ENCODE results near the gene LTBP3.

LTBP3 gene

DNA sequence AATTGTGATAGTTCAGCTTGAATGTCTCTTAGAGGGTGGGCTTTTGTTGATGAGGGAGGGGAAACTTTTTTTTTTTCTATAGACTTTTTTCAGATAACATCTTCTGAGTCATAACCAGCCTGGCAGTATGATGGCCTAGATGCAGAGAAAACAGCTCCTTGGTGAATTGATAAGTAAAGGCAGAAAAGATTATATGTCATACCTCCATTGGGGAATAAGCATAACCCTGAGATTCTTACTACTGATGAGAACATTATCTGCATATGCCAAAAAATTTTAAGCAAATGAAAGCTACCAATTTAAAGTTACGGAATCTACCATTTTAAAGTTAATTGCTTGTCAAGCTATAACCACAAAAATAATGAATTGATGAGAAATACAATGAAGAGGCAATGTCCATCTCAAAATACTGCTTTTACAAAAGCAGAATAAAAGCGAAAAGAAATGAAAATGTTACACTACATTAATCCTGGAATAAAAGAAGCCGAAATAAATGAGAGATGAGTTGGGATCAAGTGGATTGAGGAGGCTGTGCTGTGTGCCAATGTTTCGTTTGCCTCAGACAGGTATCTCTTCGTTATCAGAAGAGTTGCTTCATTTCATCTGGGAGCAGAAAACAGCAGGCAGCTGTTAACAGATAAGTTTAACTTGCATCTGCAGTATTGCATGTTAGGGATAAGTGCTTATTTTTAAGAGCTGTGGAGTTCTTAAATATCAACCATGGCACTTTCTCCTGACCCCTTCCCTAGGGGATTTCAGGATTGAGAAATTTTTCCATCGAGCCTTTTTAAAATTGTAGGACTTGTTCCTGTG lies 55.4 kb downstream of the LTBP3 start:
- DNase-seq: no peak
- ATAC-seq (replicated peaks): no peak
- no peaks in the 10 kb centered on the region for H3K9me3 Mint-ChIP-seq
- H3K27me3 Mint-ChIP-seq: no peaks in the 10 kb centered on the region
- H3K4me3 Mint-ChIP-seq: no peak overlapping the region
- peaks cover 27 to 36% of the 10 kb centered on the region in 2 donors for H3K36me3 Mint-ChIP-seq
- no peak overlapping the region for H3K27ac Mint-ChIP-seq
- peaks cover 37 to 51% of the 10 kb centered on the region in 2 donors for H3K4me1 Mint-ChIP-seq

DNA sequence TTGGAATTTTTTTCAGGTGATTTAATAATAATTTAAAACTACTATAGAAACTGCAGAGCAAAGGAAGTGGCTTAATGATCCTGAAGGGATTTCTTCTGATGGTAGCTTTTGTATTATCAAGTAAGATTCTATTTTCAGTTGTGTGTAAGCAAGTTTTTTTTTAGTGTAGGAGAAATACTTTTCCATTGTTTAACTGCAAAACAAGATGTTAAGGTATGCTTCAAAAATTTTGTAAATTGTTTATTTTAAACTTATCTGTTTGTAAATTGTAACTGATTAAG lies 55.9 kb downstream of the LTBP3 start:
- Mint-ChIP-seq H3K9me3 (no peaks in the 10 kb centered on the region), H3K27me3 (no peaks in the 10 kb centered on the region), H3K4me1 (peaks cover 34 to 48% of the 10 kb centered on the region in 2 donors), H3K4me3 (no peak overlapping the region), H3K36me3 (peaks cover 27 to 36% of the 10 kb centered on the region in 2 donors), H3K27ac (no peak overlapping the region)
- DNase-seq (no peak), ATAC-seq (replicated peaks) (no peak)

DNA sequence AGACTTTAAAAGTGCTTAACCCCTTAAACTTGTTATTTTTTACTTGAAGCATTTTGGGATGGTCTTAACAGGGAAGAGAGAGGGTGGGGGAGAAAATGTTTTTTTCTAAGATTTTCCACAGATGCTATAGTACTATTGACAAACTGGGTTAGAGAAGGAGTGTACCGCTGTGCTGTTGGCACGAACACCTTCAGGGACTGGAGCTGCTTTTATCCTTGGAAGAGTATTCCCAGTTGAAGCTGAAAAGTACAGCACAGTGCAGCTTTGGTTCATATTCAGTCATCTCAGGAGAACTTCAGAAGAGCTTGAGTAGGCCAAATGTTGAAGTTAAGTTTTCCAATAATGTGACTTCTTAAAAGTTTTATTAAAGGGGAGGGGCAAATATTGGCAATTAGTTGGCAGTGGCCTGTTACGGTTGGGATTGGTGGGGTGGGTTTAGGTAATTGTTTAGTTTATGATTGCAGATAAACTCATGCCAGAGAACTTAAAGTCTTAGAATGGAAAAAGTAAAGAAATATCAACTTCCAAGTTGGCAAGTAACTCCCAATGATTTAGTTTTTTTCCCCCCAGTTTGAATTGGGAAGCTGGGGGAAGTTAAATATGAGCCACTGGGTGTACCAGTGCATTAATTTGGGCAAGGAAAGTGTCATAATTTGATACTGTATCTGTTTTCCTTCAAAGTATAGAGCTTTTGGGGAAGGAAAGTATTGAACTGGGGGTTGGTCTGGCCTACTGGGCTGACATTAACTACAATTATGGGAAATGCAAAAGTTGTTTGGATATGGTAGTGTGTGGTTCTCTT lies 56.5 kb downstream of the LTBP3 start:
- H3K27ac Mint-ChIP-seq: no peak overlapping the region
- H3K9me3 Mint-ChIP-seq: no peaks in the 10 kb centered on the region
- H3K27me3 Mint-ChIP-seq: no peaks in the 10 kb centered on the region
- DNase-seq (no peak), ATAC-seq (replicated peaks) (no peak)
- no peak overlapping the region for H3K4me3 Mint-ChIP-seq
- H3K4me1 Mint-ChIP-seq: peaks cover 38 to 48% of the 10 kb centered on the region in 2 donors
- peaks cover 26 to 33% of the 10 kb centered on the region in 2 donors for H3K36me3 Mint-ChIP-seq

DNA sequence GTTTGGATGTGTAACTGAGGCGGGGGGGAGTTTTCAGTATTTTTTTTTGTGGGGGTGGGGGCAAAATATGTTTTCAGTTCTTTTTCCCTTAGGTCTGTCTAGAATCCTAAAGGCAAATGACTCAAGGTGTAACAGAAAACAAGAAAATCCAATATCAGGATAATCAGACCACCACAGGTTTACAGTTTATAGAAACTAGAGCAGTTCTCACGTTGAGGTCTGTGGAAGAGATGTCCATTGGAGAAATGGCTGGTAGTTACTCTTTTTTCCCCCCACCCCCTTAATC lies 57.0 kb downstream of the LTBP3 start:
- Mint-ChIP-seq H3K9me3 (no peaks in the 10 kb centered on the region), H3K4me3 (no peak overlapping the region), H3K4me1 (peaks cover 32 to 48% of the 10 kb centered on the region in 2 donors), H3K36me3 (peaks cover 20 to 27% of the 10 kb centered on the region in 2 donors), H3K27me3 (no peaks in the 10 kb centered on the region), H3K27ac (no peak overlapping the region)
- DNase-seq (no peak), ATAC-seq (replicated peaks) (no peak)

DNA sequence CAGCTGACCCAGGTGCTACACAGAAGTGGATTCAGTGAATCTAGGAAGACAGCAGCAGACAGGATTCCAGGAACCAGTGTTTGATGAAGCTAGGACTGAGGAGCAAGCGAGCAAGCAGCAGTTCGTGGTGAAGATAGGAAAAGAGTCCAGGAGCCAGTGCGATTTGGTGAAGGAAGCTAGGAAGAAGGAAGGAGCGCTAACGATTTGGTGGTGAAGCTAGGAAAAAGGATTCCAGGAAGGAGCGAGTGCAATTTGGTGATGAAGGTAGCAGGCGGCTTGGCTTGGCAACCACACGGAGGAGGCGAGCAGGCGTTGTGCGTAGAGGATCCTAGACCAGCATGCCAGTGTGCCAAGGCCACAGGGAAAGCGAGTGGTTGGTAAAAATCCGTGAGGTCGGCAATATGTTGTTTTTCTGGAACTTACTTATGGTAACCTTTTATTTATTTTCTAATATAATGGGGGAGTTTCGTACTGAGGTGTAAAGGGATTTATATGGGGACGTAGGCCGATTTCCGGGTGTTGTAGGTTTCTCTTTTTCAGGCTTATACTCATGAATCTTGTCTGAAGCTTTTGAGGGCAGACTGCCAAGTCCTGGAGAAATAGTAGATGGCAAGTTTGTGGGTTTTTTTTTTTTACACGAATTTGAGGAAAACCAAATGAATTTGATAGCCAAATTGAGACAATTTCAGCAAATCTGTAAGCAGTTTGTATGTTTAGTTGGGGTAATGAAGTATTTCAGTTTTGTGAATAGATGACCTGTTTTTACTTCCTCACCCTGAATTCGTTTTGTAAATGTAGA lies 57.6 kb downstream of the LTBP3 start:
- Mint-ChIP-seq H3K4me1 (peaks cover 29 to 47% of the 10 kb centered on the region in 2 donors), H3K4me3 (no peak overlapping the region), H3K36me3 (peaks cover 18 to 22% of the 10 kb centered on the region in 2 donors), H3K27me3 (no peaks in the 10 kb centered on the region), H3K9me3 (no peaks in the 10 kb centered on the region), H3K27ac (no peak overlapping the region)
- no peak for DNase-seq
- ATAC-seq (replicated peaks): no peak

DNA sequence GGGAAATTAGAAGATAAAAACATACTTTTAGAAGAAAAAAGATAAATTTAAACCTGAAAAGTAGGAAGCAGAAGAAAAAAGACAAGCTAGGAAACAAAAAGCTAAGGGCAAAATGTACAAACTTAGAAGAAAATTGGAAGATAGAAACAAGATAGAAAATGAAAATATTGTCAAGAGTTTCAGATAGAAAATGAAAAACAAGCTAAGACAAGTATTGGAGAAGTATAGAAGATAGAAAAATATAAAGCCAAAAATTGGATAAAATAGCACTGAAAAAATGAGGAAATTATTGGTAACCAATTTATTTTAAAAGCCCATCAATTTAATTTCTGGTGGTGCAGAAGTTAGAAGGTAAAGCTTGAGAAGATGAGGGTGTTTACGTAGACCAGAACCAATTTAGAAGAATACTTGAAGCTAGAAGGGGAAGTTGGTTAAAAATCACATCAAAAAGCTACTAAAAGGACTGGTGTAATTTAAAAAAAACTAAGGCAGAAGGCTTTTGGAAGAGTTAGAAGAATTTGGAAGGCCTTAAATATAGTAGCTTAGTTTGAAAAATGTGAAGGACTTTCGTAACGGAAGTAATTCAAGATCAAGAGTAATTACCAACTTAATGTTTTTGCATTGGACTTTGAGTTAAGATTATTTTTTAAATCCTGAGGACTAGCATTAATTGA lies 58.3 kb downstream of the LTBP3 start:
- peaks cover 25 to 40% of the 10 kb centered on the region in 2 donors for H3K4me1 Mint-ChIP-seq
- no peak for DNase-seq

DNA sequence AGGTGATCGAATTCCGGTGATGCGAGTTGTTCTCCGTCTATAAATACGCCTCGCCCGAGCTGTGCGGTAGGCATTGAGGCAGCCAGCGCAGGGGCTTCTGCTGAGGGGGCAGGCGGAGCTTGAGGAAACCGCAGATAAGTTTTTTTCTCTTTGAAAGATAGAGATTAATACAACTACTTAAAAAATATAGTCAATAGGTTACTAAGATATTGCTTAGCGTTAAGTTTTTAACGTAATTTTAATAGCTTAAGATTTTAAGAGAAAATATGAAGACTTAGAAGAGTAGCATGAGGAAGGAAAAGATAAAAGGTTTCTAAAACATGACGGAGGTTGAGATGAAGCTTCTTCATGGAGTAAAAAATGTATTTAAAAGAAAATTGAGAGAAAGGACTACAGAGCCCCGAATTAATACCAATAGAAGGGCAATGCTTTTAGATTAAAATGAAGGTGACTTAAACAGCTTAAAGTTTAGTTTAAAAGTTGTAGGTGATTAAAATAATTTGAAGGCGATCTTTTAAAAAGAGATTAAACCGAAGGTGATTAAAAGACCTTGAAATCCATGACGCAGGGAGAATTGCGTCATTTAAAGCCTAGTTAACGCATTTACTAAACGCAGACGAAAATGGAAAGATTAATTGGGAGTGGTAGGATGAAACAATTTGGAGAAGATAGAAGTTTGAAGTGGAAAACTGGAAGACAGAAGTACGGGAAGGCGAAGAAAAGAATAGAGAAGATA lies 59.0 kb downstream of the LTBP3 start, which contains the start of gene MALAT1:
MALAT1 (plus strand) TSS at position 69 of the 736 bp plus-strand sequence.
- peak; percentile 7 to 13 for ATAC-seq (replicated peaks)
- Mint-ChIP-seq H3K4me3 (no peak within 1 kb of the TSS), H3K36me3 (peaks cover 7 to 12% of the 10 kb centered on the region in 2 donors), H3K9me3 (no peaks in the 10 kb centered on the region), H3K4me1 (peaks cover 25 to 40% of the 10 kb centered on the region in 2 donors), H3K27ac (no peak within 1 kb of the TSS), H3K27me3 (no peaks in the 10 kb centered on the region)
- peak; percentile 86 for DNase-seq

More for the DNA sequence above, 58.3 kb downstream of the LTBP3 start:
- H3K27ac Mint-ChIP-seq: no peak overlapping the region
- no peaks in the 10 kb centered on the region for H3K9me3 Mint-ChIP-seq
- H3K4me3 Mint-ChIP-seq: no peak overlapping the region
- no peak for ATAC-seq (replicated peaks)
- H3K36me3 Mint-ChIP-seq: peaks cover 14 to 16% of the 10 kb centered on the region in 2 donors
- H3K27me3 Mint-ChIP-seq: no peaks in the 10 kb centered on the region

DNA sequence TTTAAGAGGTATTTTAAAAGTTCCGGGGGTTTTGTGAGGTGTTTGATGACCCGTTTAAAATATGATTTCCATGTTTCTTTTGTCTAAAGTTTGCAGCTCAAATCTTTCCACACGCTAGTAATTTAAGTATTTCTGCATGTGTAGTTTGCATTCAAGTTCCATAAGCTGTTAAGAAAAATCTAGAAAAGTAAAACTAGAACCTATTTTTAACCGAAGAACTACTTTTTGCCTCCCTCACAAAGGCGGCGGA lies 59.5 kb downstream of the LTBP3 start:
- Mint-ChIP-seq H3K9me3 (no peaks in the 10 kb centered on the region), H3K27me3 (no peaks in the 10 kb centered on the region), H3K4me3 (no peak overlapping the region), H3K27ac (no peak overlapping the region), H3K36me3 (peaks cover 2 to 7% of the 10 kb centered on the region in 2 donors), H3K4me1 (peaks cover 23 to 40% of the 10 kb centered on the region in 2 donors)
- DNase-seq: no peak
- no peak for ATAC-seq (replicated peaks)

DNA sequence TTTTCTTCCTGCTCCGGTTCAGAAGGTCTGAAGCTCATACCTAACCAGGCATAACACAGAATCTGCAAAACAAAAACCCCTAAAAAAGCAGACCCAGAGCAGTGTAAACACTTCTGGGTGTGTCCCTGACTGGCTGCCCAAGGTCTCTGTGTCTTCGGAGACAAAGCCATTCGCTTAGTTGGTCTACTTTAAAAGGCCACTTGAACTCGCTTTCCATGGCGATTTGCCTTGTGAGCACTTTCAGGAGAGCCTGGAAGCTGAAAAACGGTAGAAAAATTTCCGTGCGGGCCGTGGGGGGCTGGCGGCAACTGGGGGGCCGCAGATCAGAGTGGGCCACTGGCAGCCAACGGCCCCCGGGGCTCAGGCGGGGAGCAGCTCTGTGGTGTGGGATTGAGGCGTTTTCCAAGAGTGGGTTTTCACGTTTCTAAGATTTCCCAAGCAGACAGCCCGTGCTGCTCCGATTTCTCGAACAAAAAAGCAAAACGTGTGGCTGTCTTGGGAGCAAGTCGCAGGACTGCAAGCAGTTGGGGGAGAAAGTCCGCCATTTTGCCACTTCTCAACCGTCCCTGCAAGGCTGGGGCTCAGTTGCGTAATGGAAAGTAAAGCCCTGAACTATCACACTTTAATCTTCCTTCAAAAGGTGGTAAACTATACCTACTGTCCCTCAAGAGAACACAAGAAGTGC lies 60.0 kb downstream of the LTBP3 start:
- ATAC-seq (replicated peaks) (no peak), DNase-seq (peak; percentile 49)
- no peak overlapping the region for H3K4me3 Mint-ChIP-seq
- H3K27me3 Mint-ChIP-seq: no peaks in the 10 kb centered on the region
- H3K36me3 Mint-ChIP-seq: peaks cover 0 to 3% of the 10 kb centered on the region in 2 donors
- peaks cover 23 to 41% of the 10 kb centered on the region in 2 donors for H3K4me1 Mint-ChIP-seq
- H3K27ac Mint-ChIP-seq: no peak overlapping the region
- H3K9me3 Mint-ChIP-seq: no peaks in the 10 kb centered on the region

DNA sequence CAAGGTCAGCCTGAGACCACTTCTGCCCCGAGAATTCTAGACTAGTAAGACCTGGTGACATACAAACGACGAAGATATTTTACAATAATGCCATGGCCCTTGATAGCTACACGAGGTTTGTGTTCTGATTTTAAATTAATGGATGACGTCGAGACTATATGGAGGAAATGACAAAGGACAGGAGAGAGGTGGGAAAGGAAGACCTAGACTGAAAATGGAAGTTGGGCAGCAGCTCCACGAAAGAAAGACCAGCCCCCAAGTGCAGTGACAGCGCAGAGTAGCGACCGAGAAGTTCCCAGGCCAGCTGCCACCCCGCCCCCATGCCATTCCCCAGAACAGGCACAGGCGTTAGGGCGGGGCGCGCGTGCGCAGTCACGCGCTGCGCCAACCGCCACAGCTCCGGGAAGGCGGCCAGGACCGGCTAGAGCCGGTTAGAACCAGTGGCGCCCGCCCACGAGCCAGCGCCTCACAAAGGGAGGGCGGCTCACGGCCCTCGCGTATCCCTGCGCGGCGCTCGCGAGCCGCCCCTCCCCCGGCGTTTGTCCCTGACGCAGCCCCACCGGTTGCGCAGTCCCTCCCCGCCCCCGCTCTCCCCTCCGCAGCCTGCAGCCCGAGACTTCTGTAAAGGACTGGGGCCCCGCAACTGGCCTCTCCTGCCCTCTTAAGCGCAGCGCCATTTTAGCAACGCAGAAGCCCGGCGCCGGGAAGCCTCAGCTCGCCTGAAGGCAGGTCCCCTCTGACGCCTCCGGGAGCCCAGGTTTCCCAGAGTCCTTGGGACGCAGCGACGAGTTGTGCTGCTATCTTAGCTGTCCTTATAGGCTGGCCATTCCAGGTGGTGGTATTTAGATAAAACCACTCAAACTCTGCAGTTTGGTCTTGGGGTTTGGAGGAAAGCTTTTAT lies 60.8 kb downstream of the LTBP3 start:
- DNase-seq: peak; percentile 99
- H3K9me3 Mint-ChIP-seq: no peaks in the 10 kb centered on the region
- H3K4me3 Mint-ChIP-seq: no peak overlapping the region
- no peak overlapping the region for H3K27ac Mint-ChIP-seq
- H3K27me3 Mint-ChIP-seq: no peaks in the 10 kb centered on the region
- peaks cover 0 to 3% of the 10 kb centered on the region in 2 donors for H3K36me3 Mint-ChIP-seq
- peak; percentile 66 to 77 for ATAC-seq (replicated peaks)
- peaks cover 26 to 43% of the 10 kb centered on the region in 2 donors for H3K4me1 Mint-ChIP-seq

DNA sequence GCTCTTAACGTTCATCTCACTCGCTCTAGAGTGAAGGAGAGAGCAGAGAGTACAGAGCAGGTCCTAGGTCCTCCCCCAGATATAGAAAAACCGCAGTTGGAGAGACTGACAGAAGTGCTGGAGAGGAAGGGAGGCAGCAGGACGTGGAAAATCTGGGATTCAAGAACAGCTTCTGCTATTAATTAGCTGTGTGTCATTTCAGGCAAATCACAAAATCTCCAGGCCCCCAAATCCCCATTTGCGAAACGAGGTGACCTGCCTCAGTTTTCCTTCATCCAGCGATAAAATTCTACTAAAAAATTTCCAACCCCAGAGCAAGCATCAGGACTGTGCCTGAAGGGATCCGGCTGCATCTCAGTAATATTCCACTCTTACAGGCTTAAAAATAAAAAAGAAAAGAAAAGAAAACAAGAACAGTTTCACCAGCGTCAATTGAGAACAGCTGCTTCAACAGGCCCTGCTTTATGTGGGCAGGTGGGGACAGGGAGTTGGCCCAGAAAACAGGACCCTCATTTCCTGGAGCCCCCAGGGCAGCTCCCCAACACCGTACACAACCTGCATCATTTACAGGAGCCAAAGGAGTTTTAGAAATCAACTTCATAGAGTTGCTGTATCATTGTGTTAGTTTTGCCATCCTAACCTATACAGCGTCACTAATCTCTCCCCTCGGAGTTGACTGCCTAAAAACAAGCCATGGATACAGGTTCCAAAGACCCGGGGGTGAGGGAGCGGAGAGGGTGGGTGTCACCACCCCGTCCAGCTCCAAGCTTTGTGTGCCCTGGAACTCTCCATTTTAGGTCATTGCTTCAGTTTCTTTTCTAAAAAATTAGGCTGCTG lies 61.6 kb downstream of the LTBP3 start:
- Mint-ChIP-seq H3K27ac (no peak overlapping the region), H3K9me3 (no peaks in the 10 kb centered on the region), H3K4me3 (no peak overlapping the region), H3K27me3 (no peaks in the 10 kb centered on the region), H3K4me1 (peaks cover 28 to 51% of the 10 kb centered on the region in 2 donors), H3K36me3 (peaks cover 0 to 3% of the 10 kb centered on the region in 2 donors)
- DNase-seq (no peak), ATAC-seq (replicated peaks) (peak; percentile 0)

All from stimulated activated naive B cell treated with anti-CD40 and anti-IgM and Interleukin-4, amounts not matched to agents 10 μg/mL and 1 μg/mL and 100 μg/mL, for 72 hours (primary cell).